ENCODE measurements around the gene TNPO1.
"Not testable (repeated sequence)": the region's sequence is repeated elsewhere in the genome, so short reads cannot be mapped to it uniquely, and the experiment has no call there.

The TNPO1 gene

DNA sequence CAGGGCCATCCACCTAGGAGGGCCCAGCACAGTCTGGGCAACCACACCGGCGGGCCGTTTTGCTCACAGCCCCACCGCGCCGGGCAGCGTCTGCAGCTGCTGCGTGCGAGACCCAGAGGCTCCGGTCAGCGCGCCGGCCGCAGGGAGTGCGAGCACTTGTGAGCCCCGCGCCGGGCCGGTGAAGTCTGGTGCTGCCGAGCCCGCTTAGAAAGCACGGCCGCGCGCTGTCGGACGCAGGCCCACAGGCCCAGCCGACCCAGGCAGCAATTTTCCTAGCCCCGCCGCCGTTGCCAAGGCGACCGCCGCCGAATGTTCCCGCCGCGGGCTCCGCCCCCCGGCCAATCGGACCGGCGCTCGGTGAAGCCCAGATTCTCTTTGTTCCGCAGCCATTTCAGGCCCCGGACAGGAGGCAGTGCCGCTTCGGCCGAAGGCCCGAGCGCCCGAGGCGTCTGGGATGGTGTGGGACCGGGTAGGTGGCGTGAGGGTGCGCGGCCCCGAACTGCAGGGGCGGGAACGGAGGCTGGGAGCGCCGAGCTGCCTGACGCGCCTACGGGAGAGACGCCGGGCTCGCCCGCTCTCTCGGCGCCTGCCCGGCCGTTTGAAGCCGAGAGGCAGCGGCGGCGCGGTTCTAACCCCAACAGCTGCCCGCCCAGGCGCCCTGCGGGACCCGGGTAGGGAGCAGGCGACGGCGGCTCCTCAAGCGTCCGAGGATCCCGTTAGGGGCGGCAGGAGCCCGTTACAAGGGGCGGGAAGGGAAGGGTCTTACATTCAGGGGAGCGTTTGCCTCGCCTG, at the start of gene TNPO1:
TNPO1 (plus strand) TSS at position 378 of the 792 bp plus-strand sequence; CDS start at position 455, 77 bp downstream.
- peak; percentile 63 to 75 (median 69) for DNase-seq (ENCODE audit: low read depth in 4 of 4, low spot score in 1 of 4)

GRCh38 chr5:72767289-72768010, 49.0 kb upstream of the TNPO1 start:
- DNase-seq (ENCODE audit: low read depth in 4 of 4, low spot score in 1 of 4), result no peak

- DNase-seq (ENCODE audit: low read depth in 4 of 4, low spot score in 1 of 4), result no peak
Observed at GRCh38 chr5:72770266-72770665, 46.2 kb upstream of the TNPO1 start.

DNA sequence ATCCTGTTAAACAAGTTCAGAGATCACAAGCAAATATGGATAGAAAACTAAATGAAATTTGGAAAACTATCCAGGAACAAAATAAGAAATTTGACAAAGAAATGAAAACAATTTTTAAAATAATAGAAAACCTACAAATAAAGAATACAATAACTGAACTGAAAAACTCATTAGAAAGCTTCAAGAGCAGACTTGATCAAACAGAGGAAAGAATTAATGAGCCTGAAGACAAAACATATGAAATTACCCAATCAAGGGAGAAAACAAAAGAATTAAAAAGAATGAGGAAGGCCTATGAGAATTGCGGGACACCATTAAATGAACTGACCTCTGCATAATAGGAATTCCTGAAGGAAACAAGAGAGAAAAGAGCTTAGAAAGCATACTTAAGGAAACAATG, 39.8 kb upstream of the TNPO1 start:
- DNase-seq (ENCODE audit: low read depth in 4 of 4, low spot score in 1 of 4), result no peak

DNA sequence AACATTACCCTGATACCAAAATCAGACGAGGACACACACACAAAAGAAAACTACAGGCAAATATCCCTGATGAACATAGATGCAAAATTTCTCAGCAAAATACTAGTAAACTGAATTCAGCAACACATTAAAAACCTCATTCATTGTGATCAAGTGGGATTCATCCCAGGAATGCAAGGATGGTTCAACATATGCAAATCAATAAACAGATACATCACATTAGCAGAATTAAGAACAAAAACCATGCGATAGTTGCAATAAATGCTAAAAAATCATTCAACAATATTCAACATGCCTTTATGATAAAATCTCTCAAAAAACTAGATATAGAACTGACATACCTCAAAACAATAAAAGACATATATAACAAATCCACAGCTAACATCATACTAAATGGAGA, 36.9 kb upstream of the TNPO1 start:
- no peak for DNase-seq (ENCODE audit: low read depth in 4 of 4, low spot score in 1 of 4)

DNA sequence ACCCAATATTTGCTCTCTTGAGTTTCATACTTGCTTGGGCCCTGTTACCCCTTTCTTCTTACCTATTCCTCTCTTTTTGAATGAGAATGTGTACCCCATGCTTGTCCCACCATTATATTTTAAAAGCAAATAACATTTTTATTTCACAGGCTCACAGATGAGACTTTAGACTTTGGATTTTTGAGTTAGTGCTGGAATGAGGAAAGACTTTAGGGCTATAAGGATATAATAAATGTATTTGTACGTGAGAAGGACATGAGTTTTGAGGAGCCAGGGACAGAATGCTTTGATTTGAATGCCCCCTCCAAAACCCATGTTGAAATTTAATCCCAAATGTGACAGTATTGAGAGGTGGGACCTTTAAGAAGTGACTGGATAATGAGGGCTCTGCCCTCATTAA, 33.1 kb upstream of the TNPO1 start:
- no peak for DNase-seq (ENCODE audit: low read depth in 4 of 4, low spot score in 1 of 4)

- DNase-seq (ENCODE audit: low read depth in 4 of 4, low spot score in 1 of 4), result no peak
Observed at GRCh38 chr5:72784129-72784528, 32.3 kb upstream of the TNPO1 start.

DNA sequence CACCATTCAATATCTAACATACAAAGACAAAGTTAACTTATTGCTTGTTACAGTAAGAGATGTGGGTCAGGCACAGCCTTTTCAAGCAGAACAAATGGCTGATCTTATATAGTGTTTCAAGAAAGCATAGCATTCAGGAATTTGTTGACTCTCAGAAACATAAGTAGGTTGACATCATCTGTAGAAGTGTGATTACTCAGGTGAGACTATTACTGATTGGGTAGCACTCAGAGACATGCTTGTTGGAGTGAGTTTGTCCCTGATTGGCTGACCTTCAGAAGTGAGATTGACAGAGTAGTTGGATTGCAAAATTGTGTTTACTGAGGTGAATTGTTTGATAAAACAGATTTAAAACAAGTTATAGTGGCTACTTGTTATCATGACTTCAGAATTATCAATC, 30.7 kb upstream of the TNPO1 start:
- DNase-seq (ENCODE audit: low read depth in 4 of 4, low spot score in 1 of 4), result no peak

DNA sequence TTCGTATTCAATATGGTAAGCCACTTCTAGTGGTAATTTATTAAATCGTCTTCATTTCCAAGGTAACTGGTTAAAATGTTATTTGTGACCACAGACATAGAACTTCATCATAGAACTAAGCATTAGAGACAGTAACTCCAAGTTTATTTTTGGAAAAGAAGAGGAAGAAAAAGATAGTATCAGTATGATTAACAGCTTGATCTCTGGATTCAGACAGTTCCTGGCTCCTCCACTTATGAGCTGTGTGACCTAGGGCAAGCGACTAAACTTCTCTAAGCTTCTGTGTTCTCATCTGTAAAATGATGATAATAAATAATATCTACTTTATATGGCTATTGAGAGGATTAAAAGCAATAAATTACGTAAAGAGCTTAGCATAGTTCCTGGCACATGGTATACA, 29.8 kb upstream of the TNPO1 start:
- DNase-seq (ENCODE audit: low read depth in 4 of 4, low spot score in 1 of 4), result no peak

- DNase-seq (ENCODE audit: low read depth in 4 of 4, low spot score in 1 of 4), result no peak
Observed at GRCh38 chr5:72788866-72789505, 27.5 kb upstream of the TNPO1 start.

DNA sequence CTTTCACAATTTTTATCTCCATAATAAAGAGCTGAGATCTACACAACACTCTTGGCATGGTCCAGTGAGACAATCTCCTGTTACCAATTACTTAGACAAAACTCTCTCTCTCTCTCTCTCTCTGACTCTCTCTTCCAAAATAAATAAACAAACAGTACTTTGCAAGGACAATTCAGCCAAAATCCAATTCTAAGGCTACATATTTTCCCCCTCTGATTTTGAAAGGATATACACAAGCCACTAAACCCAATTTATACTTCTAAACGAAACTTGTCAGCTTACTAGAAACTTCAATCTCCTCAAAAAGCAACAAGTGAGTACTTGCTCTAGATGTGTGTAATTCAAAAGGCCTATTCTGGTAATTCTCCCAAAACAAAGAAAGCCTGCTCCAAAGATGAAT, 26.3 kb upstream of the TNPO1 start:
- DNase-seq (ENCODE audit: low read depth in 4 of 4, low spot score in 1 of 4), result no peak

GRCh38 chr5:72792662-72793061, 23.8 kb upstream of the TNPO1 start:
- not testable (repeated sequence) for DNase-seq (ENCODE audit: low read depth in 4 of 4, low spot score in 1 of 4)

GRCh38 chr5:72796001-72796400, 20.5 kb upstream of the TNPO1 start:
- DNase-seq (ENCODE audit: low read depth in 4 of 4, low spot score in 1 of 4), result no peak

- no peak for DNase-seq (ENCODE audit: low read depth in 4 of 4, low spot score in 1 of 4)
Observed at GRCh38 chr5:72799721-72800120, 16.7 kb upstream of the TNPO1 start.

- DNase-seq (ENCODE audit: low read depth in 4 of 4, low spot score in 1 of 4), result not testable (repeated sequence)
Observed at GRCh38 chr5:72808637-72809036, 7.8 kb upstream of the TNPO1 start.

GRCh38 chr5:72811849-72812248, 4.6 kb upstream of the TNPO1 start:
- DNase-seq (ENCODE audit: low read depth in 4 of 4, low spot score in 1 of 4), result no peak

- DNase-seq (ENCODE audit: low read depth in 4 of 4, low spot score in 1 of 4), result no peak
Observed at GRCh38 chr5:72812488-72812887, 4.0 kb upstream of the TNPO1 start.

- DNase-seq (ENCODE audit: low read depth in 4 of 4, low spot score in 1 of 4), result no peak
Observed at GRCh38 chr5:72814104-72814503, 2.4 kb upstream of the TNPO1 start.

DNA sequence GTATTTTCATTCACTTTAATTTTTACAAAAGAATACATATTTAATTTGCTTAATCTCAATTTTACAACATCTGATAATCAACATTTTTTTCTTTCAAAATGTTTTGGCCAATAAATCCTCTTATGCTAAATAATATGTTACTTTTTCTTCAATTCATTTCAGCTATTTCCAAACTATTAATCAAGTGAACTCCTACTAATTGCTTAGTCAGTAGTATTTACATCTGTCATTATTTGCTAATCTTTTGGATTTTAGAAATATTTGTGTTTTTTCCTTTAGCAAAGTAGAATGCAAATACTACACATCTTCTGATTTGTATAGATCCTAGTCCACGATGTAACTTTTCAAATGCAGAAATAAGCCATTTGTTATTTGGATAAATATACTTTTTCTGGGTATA, 1.6 kb upstream of the TNPO1 start:
- DNase-seq (ENCODE audit: low read depth in 4 of 4, low spot score in 1 of 4), result no peak

GRCh38 chr5:72815580-72816283, 729 bp upstream of the TNPO1 start:
- DNase-seq (ENCODE audit: low read depth in 4 of 4, low spot score in 1 of 4), result no peak

DNA sequence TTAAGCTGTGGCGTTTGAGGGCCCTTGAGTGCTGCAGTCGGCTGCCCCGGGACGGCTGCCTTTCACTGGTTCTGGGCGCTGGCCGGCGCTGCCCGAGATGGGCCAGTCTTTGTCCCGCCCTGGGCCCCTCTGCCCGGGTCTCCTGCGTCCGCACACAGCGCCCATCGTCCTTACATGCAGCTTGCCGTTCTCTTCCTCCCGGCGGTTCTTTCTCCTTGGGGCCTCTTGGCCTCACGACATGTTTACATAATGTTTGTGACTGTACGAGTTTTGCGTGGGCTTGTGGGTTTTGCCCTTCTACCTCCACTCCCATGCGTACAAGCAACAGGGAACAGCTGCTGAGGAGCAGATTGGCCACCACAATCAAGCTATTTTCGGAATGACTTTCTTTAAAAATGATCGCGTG, 618 bp downstream of the TNPO1 start:
- peak in 3 of 4 experiments; percentile 2 to 8 (median 8) for DNase-seq (ENCODE audit: low read depth in 4 of 4, low spot score in 1 of 4)
